Measurements from ENCODE around the gene TMPRSS11F.

The TMPRSS11F gene

DNA sequence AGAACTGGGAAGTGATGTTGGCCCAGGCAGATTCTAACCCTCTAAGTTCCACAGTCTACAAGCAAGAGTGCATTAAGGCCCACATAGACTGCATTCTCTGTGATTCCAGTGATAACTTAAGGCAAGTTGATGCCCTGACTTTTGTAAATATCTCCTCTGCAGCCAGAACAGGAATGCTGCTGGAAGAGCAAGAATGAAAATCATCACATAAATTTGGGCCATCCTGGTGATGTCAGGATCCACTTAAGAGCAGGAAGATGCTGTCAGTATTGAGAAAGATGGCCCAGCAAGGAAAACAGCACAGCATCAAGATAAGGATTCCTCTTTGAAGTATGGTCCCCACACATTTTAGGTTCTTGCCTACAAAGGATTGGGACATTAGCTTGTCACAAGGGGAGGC, 52.4 kb downstream of the TMPRSS11F start:
- no peaks in the 10 kb centered on the region for H3K36me3 ChIP-seq (ENCODE audit: control insufficient read depth, low read depth, low read length)
- no peak overlapping the region for H3K4me3 ChIP-seq (ENCODE audit: low read length)
- H3K4me1 ChIP-seq (ENCODE audit: control insufficient read depth, low read depth, low read length), result peaks cover 22% of the 10 kb centered on the region
- H3K27me3 ChIP-seq (ENCODE audit: control insufficient read depth, insufficient read depth, low read length), result no peaks in the 10 kb centered on the region
- no peak overlapping the region for H3K9ac ChIP-seq (ENCODE audit: low read length)
- H3K27ac ChIP-seq (ENCODE audit: low read length), result no peak overlapping the region
- no peaks in the 10 kb centered on the region for H3K9me3 ChIP-seq (ENCODE audit: control insufficient read depth, low read depth, low read length)

DNA sequence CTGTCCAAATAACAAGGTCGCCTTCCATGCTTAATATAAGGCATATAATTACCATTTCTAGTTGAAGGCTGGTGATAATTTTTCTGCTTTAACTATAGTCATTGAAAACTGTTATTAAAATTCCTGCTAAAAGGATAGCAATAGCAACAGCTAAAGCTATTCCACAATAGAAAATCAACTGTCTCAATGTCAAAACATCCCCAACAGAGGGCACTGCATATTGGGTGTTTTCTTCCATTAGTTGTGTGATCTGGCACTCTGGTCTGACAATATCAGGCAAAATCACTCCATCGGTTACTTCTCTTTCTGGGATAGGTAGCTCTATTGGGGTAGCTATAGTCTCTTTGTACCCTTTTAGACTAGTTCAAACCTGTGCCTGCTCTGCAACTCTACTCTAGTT, 53.5 kb downstream of the TMPRSS11F start:
- no peak overlapping the region for H3K27ac ChIP-seq (ENCODE audit: low read length)
- no peaks in the 10 kb centered on the region for H3K9me3 ChIP-seq (ENCODE audit: control insufficient read depth, low read depth, low read length)
- H3K4me3 ChIP-seq (ENCODE audit: low read length), result no peak overlapping the region
- no peak overlapping the region for H3K9ac ChIP-seq (ENCODE audit: low read length)
- H3K27me3 ChIP-seq (ENCODE audit: control insufficient read depth, insufficient read depth, low read length), result no peaks in the 10 kb centered on the region
- no peaks in the 10 kb centered on the region for H3K36me3 ChIP-seq (ENCODE audit: control insufficient read depth, low read depth, low read length)
- peaks cover 24% of the 10 kb centered on the region for H3K4me1 ChIP-seq (ENCODE audit: control insufficient read depth, low read depth, low read length)

DNA sequence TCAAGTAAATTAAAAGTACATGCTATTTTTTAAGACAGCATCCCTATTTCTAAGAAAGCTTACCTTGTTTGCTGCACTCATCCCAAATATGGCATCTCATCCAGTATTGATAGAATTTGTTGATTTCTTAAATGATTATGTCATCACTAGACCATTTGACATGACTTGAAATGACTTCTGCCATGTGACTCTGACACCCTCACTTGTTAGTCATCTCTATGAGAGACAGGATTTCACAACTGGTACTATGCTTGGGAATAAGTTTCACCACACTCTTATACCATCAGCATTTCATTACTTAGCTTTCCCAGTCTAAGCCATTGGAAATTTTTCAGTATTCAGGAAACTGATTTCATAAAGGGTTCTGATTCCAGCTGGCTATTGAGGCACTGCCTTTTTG, 55.3 kb downstream of the TMPRSS11F start:
- H3K27ac ChIP-seq (ENCODE audit: low read length), result no peak overlapping the region
- H3K4me1 ChIP-seq (ENCODE audit: control insufficient read depth, low read depth, low read length), result peaks cover 16% of the 10 kb centered on the region
- no peaks in the 10 kb centered on the region for H3K9me3 ChIP-seq (ENCODE audit: control insufficient read depth, low read depth, low read length)
- no peaks in the 10 kb centered on the region for H3K27me3 ChIP-seq (ENCODE audit: control insufficient read depth, insufficient read depth, low read length)
- no peak overlapping the region for H3K9ac ChIP-seq (ENCODE audit: low read length)
- no peaks in the 10 kb centered on the region for H3K36me3 ChIP-seq (ENCODE audit: control insufficient read depth, low read depth, low read length)
- no peak overlapping the region for H3K4me3 ChIP-seq (ENCODE audit: low read length)

DNA sequence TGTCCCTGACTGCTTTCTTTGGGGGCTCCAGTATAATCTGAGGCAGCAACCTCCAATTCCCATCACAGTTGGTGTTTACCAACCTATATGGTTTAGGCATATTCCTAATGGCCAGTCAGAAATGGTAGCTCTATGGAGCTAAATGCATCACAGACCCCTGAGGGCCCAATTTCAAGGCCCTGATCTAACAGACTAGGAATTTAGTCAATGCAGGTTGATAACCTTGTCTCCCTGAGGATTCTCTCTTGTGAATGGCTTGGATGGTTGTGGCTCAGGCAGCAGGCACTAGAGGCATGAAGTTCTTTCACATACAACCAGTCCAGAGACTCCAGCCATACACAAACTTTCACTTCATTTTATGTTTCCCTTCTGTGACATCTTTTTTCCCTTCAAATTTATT, 59.4 kb downstream of the TMPRSS11F start:
- H3K9me3 ChIP-seq (ENCODE audit: control insufficient read depth, low read depth, low read length), result no peaks in the 10 kb centered on the region
- H3K4me3 ChIP-seq (ENCODE audit: low read length), result no peak overlapping the region
- no peak overlapping the region for H3K9ac ChIP-seq (ENCODE audit: low read length)
- H3K36me3 ChIP-seq (ENCODE audit: control insufficient read depth, low read depth, low read length), result no peaks in the 10 kb centered on the region
- H3K27ac ChIP-seq (ENCODE audit: low read length), result no peak overlapping the region
- no peaks in the 10 kb centered on the region for H3K27me3 ChIP-seq (ENCODE audit: control insufficient read depth, insufficient read depth, low read length)
- H3K4me1 ChIP-seq (ENCODE audit: control insufficient read depth, low read depth, low read length), result peaks cover 16% of the 10 kb centered on the region

DNA sequence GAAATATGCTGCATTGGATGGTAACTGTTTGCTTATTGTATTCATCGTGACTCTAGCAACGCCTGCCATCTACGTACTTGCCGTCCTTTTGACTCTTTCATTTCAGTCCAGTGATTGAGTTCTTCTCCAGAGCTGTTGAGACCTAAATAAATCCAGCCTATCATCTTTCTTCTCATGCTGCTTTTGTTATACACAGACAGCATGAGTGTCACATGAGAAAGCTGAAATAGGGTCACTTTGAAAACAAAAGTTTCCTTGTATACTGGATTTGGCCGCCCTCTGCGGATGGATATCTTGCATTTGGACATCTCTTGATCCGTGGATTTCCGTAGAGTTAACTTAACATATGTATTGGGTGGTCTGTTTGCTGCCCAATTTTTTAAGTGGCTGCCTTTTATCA, 67.2 kb downstream of the TMPRSS11F start:
- Histone ChIP-seq H3K4me1 (ENCODE audit: control insufficient read depth, low read depth, low read length) (no peaks in the 10 kb centered on the region), H3K27me3 (ENCODE audit: control insufficient read depth, insufficient read depth, low read length) (no peaks in the 10 kb centered on the region), H3K9me3 (ENCODE audit: control insufficient read depth, low read depth, low read length) (no peaks in the 10 kb centered on the region), H3K9ac (ENCODE audit: low read length) (no peak overlapping the region), H3K4me3 (ENCODE audit: low read length) (no peak overlapping the region), H3K36me3 (ENCODE audit: control insufficient read depth, low read depth, low read length) (no peaks in the 10 kb centered on the region), H3K27ac (ENCODE audit: low read length) (no peak overlapping the region)

DNA sequence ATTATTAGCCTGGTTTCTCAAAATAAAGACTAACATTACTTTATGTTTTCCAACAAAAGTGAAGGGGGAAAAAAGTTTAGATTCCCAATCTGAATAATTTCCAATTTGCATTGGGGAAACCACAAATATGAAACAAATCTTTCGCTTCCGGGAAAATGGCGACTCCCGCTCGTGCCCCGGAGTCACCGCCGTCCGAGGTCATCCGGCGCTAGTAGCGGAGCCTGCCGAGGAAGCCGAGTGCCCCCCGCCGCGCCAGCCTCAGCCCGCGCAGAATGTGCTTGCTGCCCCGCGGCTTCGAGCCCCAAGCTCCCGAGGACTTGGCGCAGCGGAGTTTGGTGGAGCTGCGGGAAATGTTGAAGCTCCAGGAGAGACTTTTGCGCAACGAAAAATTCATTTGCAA, 91.4 kb downstream of the TMPRSS11F start:
- H3K27ac ChIP-seq (ENCODE audit: low read length), result no peak overlapping the region
- no peaks in the 10 kb centered on the region for H3K27me3 ChIP-seq (ENCODE audit: control insufficient read depth, insufficient read depth, low read length)
- no peak overlapping the region for H3K9ac ChIP-seq (ENCODE audit: low read length)
- no peak overlapping the region for H3K4me3 ChIP-seq (ENCODE audit: low read length)
- H3K9me3 ChIP-seq (ENCODE audit: control insufficient read depth, low read depth, low read length), result no peaks in the 10 kb centered on the region
- no peaks in the 10 kb centered on the region for H3K36me3 ChIP-seq (ENCODE audit: control insufficient read depth, low read depth, low read length)
- H3K4me1 ChIP-seq (ENCODE audit: control insufficient read depth, low read depth, low read length), result no peaks in the 10 kb centered on the region

DNA sequence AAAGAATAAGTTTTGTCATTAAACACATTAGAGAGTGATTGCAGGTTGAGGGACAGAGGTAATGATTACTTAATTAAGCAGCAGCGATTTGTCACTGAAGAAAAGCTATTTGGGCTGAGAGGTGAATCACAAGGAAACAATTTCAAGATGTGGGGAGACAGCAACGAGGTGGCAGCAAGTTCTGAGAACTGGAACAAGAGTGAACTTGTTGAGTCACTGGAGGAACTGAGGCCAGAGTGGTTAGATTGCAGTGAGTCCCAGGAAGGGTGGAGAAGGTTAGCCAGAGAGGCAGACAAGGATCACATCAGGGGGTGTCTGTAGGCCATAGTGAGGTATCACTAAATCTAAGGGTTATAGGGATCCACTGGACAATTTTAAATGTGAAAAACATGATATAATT, 108.5 kb downstream of the TMPRSS11F start:
- Histone ChIP-seq H3K4me1 (ENCODE audit: control insufficient read depth, low read depth, low read length) (no peaks in the 10 kb centered on the region), H3K36me3 (ENCODE audit: control insufficient read depth, low read depth, low read length) (no peaks in the 10 kb centered on the region), H3K9ac (ENCODE audit: low read length) (no peak overlapping the region), H3K4me3 (ENCODE audit: low read length) (no peak overlapping the region), H3K27me3 (ENCODE audit: control insufficient read depth, insufficient read depth, low read length) (no peaks in the 10 kb centered on the region), H3K9me3 (ENCODE audit: control insufficient read depth, low read depth, low read length) (no peaks in the 10 kb centered on the region), H3K27ac (ENCODE audit: low read length) (no peak overlapping the region)

DNA sequence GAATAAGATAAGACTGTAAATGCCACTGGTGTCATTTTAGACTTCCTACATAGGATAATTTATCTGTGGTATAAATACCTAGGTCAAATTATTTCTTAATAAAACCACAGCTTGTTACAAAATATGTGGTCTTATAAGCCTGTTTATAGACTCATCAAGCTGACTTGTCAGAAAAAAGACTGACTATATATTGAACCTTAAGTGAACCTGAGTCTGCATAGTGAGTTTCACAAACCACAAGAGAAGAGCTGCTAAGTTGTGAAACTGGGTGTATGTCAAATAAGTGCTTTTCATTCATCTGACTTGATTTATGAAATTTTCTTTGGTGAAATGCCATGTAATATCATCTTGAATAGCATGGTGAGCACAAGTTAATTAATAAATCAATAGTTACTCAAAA, 118.0 kb downstream of the TMPRSS11F start:
- no peaks in the 10 kb centered on the region for H3K36me3 ChIP-seq (ENCODE audit: control insufficient read depth, low read depth, low read length)
- no peak overlapping the region for H3K4me3 ChIP-seq (ENCODE audit: low read length)

More for the DNA sequence above, 118.0 kb downstream of the TMPRSS11F start:
- Histone ChIP-seq H3K27me3 (ENCODE audit: control insufficient read depth, insufficient read depth, low read length) (no peaks in the 10 kb centered on the region), H3K4me1 (ENCODE audit: control insufficient read depth, low read depth, low read length) (no peaks in the 10 kb centered on the region), H3K27ac (ENCODE audit: low read length) (no peak overlapping the region), H3K9ac (ENCODE audit: low read length) (no peak overlapping the region), H3K9me3 (ENCODE audit: control insufficient read depth, low read depth, low read length) (no peaks in the 10 kb centered on the region)

Data from iPS-18a (cell line).